Right ventricle myocardium inferior (tissue), 1 donor: Measurements from ENCODE around the gene KDM8. TPM values are rescaled to one million over a fixed set of nuclear protein-coding genes. Genes with fewer than 3 reads are reported as not detected.

ENCODE experiments used
- ATAC-seq: fragments of 200-7000 bp; cut with Tn5 transposase; one replicate; pipeline ENCODE4 v1.9.1; 2020; ENCODE audit warnings: mild to moderate bottlenecking, moderate library complexity
- DNase-seq: peaks from one replicate; pipeline ENCODE4 v3.0.0; 2021; ENCODE audit errors: missing footprints
- intact Hi-C: fragments of 100-400 bp; cut with DNase I; formaldehyde crosslinking; loops from one replicate; pipeline ENCODE4 v1.11.0; 2022
- total RNA-seq: library from RNA; stranded (reverse); fragmentation: NEBNext Ultra II Directional; extraction: Animal tissue kit (Norgen Biotek cat#: 25700); gene quantifications from one replicate; pipeline ENCODE4 v1.2.1, GENCODE V29; 2021
- donor health status: DM: no; HTN: yes; CAD: no; lungs with severe emphysema.

The KDM8 gene
- total RNA-seq, 1 donor from 2014 or later: 3.5 TPM

DNA sequence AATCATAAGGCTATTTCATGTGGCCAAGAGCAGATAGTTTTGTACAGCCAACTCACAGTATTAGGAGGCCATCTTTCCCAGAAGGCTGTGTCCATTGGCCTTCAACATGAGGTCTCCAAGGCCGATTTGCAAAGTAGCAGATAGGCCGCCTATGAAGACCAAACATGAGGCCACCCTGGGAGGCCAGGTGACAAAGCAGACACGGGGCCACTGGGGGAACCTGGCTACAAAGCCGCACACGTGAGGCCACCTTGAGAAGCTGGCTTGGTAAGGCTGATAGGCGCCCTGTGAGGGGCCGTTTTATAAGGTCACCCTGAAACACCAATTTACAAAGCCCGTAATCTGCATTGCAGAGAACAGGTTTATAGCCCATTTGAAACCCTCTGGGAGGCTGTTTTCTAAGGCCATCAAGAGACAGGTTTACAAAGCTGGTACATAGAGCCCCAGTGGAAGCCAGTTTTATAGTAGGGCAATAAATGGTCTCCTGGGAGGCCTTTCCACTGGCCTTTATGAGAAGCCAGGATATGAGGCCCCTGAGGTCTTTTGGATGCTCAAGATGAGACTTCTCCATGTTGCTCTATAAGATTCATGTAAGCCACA lies 4.9 kb downstream of the KDM8 start:
- intact Hi-C loops: loop anchor here (10.0 kb wide), 1 partner anchor 247 kb away; no protein-coding TSS in a partner anchor
- ATAC-seq (no peak), DNase-seq (no peak)

DNA sequence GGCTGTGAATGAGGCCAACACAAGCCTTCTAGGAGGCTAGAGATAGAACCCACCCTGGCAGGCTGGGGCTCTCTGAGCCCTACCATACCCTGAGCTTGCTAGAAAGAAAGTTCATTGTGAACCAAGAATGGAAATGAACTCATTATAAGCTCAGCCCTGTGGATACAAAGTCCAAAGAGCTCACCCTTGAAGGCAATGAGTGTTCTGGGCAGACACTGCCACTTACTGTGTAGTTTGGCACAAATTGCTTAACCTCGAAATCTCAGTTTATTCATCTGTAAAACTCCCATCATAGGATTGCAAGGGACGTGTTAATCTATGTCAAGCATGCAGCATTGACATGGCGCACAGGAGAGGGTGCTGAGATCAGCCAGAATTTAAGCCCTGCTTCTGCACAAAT lies 5.5 kb downstream of the KDM8 start:
- no peak for ATAC-seq
- intact Hi-C loops: loop anchor here (10.0 kb wide), 1 partner anchor 246 kb away; no protein-coding TSS in a partner anchor
- DNase-seq: no peak

DNA sequence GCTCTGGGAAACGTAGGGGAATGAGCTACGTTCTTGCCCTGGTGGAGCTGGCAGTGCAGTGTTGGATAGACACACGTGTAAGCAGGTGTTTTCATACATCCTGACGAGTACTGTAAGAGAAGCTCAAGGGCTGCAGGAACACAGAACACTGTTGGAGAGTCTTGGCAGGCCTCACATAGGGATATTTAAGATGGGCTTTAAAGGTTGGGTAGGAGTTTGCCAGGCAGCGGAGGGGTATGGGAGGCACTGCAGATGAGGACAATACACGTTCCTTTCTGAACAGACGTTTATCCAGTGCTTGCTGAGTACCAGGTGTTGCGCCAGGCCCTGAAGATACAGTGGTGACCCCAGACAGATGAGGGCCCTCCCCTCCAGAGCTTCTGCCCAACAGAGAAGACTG lies 6.3 kb downstream of the KDM8 start:
- ATAC-seq (no peak), DNase-seq (no peak)
- intact Hi-C loops: loop anchor here (10.0 kb wide), 1 partner anchor 245 kb away; no protein-coding TSS in a partner anchor

DNA sequence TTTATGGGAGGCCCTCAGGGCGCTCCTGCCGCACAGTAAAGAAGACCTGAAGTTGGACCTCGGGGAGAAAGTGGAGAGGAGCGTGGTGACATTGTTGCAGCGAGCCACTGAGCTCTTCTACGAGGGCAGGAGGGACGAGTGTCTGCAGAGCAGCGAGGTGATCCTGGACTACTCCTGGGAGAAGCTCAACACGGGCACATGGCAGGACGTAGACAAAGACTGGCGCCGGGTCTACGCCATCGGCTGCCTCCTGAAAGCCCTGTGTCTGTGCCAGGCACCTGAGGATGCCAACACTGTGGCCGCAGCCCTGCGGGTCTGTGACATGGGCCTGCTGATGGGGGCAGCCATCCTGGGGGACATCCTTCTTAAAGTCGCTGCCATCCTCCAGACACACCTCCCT lies 6.8 kb downstream of the KDM8 start:
- intact Hi-C loops: no loop called here
- ATAC-seq: no peak
- DNase-seq: no peak

DNA sequence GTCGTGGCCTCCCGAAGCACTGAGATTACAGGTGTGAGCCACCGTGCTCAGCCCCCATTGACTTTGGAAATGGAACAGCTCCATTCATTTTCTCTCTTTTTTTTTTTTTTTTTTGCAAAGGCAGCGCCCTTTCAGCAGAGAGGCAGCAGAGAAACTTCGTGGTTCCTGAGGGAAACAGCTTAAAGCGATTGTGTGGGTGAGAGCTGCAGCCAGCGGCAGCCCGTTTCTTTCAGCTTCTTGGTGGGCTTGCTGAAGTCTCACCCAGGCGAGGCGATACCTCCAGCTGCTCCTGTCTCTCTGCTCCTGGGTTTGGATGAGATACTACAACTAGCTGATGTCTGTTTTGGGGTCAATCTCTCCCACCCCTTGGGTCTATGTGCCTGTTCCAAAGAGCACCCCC lies 7.7 kb downstream of the KDM8 start:
- no peak for ATAC-seq
- DNase-seq: no peak
- intact Hi-C loops: no loop called here

DNA sequence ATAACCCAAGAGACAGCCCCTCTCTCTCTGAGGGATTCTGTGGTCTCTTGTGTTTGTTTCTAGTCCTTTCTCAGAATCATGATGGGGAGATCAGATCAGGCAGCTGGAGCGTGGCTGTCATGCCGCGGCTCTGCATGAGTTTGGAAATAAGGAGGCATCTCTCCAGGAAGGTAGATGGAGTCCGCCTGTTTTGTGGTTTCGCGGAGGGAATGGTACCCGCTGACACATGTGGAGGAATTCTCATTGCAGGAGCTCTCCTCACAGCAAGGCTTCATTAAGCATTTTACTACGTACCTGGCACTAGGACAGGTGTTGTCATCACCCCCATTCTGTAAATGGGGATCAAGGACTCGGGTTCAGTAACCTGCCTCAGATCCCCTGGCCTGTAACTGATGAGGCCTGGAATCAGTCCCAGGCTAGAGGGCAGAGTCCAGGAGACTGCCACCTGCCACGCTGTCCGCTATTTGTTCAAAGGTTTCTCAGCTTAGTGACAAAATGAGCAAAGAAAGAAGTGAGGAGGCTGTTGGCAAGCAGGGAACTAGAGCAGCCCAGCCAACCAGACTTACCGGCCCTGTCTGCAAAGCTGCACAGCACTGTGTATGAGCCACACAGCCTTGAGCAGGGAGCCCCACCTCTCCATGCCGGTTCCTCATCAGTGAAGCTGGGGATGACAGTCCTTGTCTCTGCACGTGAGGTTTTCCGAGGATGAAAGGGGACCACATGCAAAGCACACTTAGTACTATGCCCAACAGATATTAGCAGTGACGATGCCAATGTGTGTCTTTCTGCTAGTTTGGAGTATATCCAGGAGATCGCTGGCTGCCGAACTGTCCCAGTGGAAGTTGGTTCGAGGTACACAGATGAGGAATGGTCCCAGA lies 11.0 kb downstream of the KDM8 start:
- ATAC-seq (no peak), DNase-seq (no peak)
- intact Hi-C loops: no loop called here

DNA sequence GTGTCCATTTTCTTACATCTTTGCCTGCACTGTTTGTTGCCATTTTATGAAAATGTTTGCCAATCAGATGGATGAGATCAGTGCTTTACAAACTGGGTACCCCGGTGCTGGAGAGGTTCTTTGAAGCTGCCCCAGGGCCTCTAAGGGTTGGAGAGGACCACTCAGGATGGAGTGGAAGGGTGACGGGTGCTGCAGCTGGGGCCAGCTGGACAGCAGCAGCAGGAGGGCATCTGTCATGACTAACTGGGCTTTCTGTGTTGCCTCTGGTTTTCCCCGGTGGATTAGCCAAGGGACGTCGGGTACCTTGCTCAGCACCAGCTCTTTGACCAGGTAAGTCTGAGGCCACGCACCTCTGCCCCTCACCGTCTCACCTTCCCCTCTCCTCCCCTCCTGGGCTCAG lies 12.3 kb downstream of the KDM8 start:
- no peak for DNase-seq
- intact Hi-C loops: no loop called here
- ATAC-seq: no peak

DNA sequence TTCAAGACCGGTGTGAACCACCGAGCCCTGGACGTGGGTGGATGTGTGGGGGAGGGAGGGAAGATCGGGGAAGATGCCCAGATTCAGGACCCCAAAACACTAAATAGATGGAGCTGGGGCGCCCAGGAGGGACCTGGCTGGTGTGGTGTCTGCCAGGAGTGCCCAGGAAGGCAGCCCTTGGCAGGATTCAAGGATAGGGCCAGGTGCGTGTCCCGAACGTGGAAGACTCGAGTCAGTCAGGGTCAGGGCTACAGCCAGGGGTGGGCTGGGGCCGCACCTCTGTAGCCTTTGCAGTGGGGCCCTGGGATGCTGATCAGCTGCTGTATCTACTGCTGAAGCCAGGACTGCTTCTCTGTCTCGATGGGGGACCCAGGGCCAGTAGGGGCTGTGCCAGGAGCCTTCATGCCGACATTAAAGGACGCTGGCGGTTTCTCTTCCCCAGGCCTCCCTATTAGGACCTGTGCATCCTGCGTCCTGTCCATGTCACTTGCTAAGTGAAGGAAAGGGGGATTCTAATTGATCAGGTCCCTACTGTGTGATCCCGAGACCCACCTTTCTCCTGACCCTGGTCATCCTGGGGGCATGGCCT lies 13.1 kb downstream of the KDM8 start:
- DNase-seq: no peak
- no peak for ATAC-seq
- intact Hi-C loops: no loop called here

DNA sequence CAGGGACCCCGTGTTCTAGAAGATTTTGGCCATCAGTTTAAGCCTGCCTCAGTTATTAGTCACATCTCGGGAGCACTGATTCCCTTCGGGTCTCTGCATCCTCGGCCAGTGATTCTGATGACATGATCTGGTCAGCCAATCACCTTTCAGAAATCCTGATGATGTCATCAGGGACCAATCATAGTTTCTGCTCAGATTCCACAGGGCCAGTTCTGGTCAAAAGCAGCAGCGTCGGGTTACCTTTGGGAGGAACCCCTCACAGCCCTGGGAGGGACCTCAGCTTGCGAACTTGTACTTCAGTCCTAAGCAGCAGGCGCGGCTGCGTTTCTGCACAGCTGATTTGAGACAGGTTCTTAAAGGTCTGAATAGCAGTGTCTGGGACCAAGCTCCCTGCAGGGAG lies 13.9 kb downstream of the KDM8 start:
- peak; percentile 35 for ATAC-seq

DNA sequence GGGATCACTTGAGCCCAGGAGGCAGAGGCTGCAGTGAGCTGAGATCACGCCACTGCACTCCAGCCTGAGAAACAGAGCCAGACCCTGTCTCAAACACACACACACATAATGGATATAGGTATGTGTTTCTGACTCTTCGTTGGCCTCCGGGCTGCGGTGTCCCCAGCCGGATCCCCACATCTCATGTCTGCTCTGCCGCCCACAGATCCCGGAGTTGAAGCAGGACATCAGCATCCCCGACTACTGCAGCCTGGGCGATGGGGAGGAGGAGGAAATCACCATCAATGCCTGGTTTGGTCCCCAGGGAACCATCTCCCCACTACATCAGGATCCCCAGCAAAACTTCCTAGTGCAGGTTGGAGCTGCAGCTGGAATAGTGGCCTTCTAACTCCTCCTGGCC lies 15.4 kb downstream of the KDM8 start:
- ATAC-seq: no peak
- no peak for DNase-seq
- intact Hi-C loops: no loop called here

More for the DNA sequence above, 13.9 kb downstream of the KDM8 start:
- DNase-seq: no peak
- intact Hi-C loops: no loop called here

DNA sequence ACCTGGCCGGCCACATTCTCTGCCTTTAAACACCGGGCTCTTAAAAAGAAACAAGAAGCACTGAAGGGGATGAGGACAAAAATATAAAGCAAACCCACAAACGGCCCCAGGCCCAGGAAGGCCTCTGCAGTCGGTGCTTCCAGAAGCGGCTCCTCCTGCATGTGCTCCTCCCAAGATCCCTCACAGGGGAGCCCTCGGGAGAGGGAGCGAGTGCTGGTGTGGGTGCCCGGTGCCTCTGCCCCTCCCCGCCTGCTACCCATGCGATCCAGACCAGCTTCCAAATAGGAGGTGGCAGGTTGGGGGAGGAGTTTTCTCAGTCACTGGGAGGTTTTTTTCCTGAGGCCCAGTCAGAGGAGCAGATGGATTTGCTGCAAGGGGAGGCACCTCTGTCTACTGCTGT lies 15.8 kb downstream of the KDM8 start:
- intact Hi-C loops: no loop called here
- DNase-seq (peak; percentile 41), ATAC-seq (no peak)

DNA sequence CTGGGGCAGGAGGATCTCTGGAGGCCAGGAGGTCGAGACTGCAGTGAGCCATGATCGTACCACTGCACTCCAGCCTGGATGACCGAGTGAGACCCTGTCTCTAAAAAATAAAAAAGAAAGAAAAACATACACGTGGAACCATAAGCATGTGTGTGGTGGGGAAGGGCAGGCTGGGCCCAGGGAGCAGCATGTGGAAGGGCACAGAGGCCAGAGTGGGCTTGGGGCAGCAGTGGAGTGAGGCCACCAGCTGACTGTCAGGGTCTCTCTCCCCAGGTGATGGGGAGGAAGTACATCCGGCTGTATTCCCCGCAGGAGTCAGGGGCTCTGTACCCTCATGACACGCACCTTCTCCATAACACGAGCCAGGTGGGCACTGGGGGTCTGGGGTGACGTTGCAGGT lies 16.8 kb downstream of the KDM8 start:
- ATAC-seq (no peak), DNase-seq (no peak)
- intact Hi-C loops: loop anchor here (5.0 kb wide), 1 partner anchor 237 kb away; no protein-coding TSS in a partner anchor

DNA sequence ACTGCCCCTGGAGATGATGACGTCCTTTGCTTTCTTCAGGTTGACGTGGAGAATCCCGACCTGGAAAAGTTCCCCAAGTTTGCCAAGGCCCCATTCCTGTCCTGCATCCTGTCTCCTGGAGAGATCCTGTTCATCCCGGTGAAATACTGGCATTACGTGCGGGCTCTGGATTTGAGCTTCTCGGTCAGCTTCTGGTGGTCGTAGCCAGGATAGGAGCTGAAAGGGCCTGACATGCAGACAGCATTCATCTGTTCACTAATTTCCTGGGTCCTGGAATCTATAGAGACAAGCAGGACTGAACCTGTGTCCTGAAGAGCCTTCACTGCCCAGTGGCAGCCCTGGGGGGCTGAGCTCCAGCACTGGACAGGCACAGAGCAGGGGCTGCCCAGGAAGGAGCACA lies 17.2 kb downstream of the KDM8 start:
- DNase-seq: no peak
- intact Hi-C loops: loop anchor here (5.0 kb wide), 1 partner anchor 237 kb away; no protein-coding TSS in a partner anchor

DNA sequence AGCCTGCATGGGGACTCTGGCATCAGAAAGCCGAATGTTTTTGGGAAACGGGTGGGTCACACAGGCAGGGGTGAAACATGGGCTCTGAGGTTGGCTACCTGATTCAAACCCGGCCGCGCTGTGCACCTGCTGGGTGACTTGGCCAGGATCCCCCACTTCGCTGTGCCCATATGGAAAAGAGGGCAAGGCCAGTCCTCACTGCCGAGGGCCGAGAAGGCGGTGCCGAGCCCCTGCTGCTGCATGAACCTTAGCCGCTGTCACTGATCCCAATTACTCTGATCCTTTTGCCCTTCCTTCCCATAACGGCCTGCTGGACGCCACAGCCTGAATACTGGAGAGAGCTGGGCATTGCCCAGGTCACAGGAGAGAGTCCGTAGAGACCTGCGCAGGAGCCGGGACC lies 17.7 kb downstream of the KDM8 start:
- no peak for DNase-seq
- ATAC-seq: no peak
- intact Hi-C loops: loop anchor here (5.0 kb wide), 1 partner anchor 236 kb away; no protein-coding TSS in a partner anchor

More for the DNA sequence above, 17.2 kb downstream of the KDM8 start:
- no peak for ATAC-seq

DNA sequence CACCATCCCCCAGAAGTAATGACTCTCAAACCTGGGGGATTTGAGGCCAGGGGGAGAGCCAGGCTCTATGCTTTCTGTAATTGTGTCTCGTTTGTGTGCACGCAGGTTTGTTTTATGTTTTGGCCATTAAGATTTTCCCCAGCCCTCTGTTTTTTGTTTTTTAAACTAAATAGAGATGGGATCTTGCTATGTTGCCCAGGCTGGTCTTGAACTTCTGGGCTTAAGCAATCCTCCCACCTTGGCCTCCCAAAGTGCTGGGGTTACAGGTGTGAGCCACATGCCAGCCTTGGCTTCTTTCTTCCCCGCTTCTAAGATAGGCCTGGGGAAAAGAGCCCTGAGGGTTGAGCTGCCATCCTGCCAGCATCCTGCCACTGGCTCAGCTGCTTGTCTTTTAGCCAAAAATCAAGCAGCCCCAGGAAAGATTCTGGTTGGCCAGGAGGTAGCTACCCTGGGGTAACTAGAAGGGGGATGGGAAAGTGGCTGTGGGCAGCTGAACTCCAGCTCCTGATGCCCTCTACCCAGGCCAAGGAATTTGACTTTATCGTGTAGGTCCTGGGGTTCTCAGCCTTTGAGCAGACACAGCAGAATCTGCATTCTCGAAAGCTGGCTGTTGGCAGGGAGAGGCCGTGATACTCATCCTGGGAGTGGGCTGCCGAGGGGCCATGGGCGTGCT lies 18.4 kb downstream of the KDM8 start:
- ATAC-seq (peak; percentile 20), DNase-seq (no peak)
- intact Hi-C loops: loop anchor here (2.0 to 5.0 kb wide), 2 partner anchors 19 to 236 kb away; partner anchors contain the start of gene KDM8

DNA sequence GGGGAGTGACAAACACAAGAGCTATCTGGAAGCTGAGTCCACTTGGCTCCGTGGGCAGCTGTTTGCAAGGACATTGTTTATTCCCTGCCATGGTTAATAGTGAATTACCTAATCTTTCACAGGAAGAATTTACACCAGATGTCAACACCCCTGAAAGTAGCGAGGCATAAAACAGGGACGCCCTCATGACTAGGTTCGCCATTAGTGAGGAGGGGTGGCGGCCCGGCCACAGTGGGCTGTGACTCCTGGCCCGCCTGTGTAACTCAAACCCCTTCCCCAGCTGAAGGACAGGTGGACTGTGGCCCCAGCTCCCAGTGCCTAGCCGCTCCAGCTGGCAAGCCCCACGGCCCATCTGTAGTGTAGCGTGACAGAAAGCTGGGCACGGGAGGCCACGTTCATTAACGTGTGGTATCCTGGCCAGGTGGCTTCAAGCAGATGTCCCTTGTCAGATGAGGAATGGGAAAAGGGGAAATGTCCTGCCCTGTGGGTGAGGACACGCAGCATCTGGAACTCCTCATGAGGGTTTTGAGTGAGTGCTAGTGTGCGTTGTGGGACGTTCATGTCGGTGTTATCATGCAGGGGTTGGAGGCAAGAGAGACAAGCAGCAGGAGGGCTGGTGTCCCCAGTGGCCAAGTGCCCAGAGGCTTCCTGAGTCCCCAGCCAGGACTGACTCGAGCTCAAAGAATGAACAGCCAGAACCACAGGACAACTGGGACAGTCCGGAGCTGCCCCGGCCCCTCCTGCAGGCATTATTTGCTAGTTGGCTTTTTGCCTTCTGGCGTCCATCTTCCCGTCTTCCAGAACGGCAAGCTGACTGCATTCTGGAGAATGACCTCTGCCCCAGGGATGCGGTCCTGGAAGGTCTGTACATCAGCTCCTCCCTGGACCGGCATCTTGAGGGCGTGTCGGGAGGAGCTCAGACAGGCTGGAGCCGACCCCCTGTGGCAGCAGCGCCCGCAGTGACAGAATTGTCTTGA lies 19.2 kb downstream of the KDM8 start:
- ATAC-seq (peak; percentile 85), DNase-seq (peak; percentile 84)
- intact Hi-C loops: loop anchor here (2.0 to 5.0 kb wide), 2 partner anchors 20 to 235 kb away; partner anchors contain the start of gene KDM8

DNA sequence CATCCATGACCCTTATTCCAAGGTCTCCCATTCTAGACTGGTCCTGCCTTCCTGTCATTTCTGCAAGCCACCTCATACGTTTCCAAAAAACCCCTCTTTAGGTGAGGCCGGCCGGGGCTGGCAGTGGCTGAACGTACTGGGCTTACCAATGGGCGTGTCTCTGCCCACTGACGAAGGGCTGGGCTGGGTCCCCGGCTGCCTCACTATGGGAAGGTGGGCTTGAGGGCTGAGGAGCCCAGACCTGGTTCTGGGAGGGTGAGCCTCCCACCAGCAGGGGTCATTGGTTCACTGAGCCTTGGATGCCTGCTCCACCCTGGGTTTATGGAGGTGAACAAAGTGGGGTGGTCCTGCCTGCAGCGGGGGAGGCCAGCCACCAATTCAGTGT lies 19.9 kb downstream of the KDM8 start:
- DNase-seq (no peak), ATAC-seq (no peak)
- intact Hi-C loops: loop anchor here (2.0 to 5.0 kb wide), 2 partner anchors 20 to 234 kb away; partner anchors contain the start of gene KDM8

DNA sequence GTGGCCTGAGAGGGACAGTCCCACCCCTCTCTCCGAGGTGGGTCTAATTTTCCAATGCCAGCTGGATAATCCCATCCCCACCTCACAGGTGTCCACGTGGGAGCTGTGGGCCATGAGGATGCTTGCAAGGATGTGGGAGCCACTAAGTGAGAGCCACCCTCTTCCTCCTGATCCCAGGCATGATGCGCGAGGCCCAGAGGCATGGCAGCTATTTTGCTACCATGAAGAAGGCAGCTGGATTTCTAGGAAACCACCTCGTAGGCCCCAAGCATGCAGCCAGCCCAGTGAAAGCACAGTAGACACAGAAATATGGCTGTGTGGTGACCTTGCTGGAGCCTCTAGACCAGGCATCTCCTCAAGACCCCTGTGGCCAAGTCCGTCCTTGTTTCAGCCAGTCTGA lies 20.4 kb downstream of the KDM8 start:
- intact Hi-C loops: loop anchor here (2.0 to 5.0 kb wide), 2 partner anchors 21 to 234 kb away; partner anchors contain the start of gene KDM8
- DNase-seq (no peak), ATAC-seq (no peak)
